H1 (cell line): ENCODE results near the gene GABPB1. TPM values are rescaled to one million over a fixed set of nuclear protein-coding genes. Genes with fewer than 3 reads are reported as not detected.

Source experiments
- CEBPB ChIP-seq: IDR thresholded peaks from 2 replicates; pipeline ENCODE4 v1.6.1; 2012; ENCODE audit warnings: low read depth, low read length
- CHD7 ChIP-seq: fragments of 300-600 bp; sonication (generic); IDR thresholded peaks from 2 replicates; pipeline ENCODE4 v1.7.1; 2012; ENCODE audit warnings: low read length, moderate library complexity, mild to moderate bottlenecking, inconsistent platforms; ENCODE audit not compliant: insufficient replicate concordance
- CREB1 ChIP-seq: IDR thresholded peaks from 2 replicates; pipeline ENCODE4 v1.6.1; 2012; ENCODE audit warnings: inconsistent platforms
- FOSL1 ChIP-seq: IDR thresholded peaks from 2 replicates; pipeline ENCODE4 v1.6.1; 2011; ENCODE audit warnings: mild to moderate bottlenecking, low read depth, low read length, moderate library complexity; ENCODE audit not compliant: insufficient read depth
- HDAC6 ChIP-seq: IDR thresholded peaks from one replicate; pipeline ENCODE4 v1.7.1; 2012; ENCODE audit warnings: low read depth, mild to moderate bottlenecking, inconsistent platforms, low read length, moderate library complexity
- KDM5A ChIP-seq: fragments of 200-600 bp; IDR thresholded peaks from 2 replicates; pipeline ENCODE4 v1.7.1; 2012; ENCODE audit warnings: mild to moderate bottlenecking, low read length, inconsistent platforms, mixed read lengths
- MAFK ChIP-seq: IDR thresholded peaks from 2 replicates; pipeline ENCODE4 v1.6.1; 2012; ENCODE audit warnings: low read depth, mild to moderate bottlenecking, improper control_type of control experiment, low read length
- POLR2A ChIP-seq, 2 experiments: IDR thresholded peaks; 1 replicate in 1 of 2; 2 replicates in 1 of 2; pipeline ENCODE4 v1.6.1; 2011; ENCODE audit warnings: low read depth in 2 of 2, low read length in 2 of 2, mild to moderate bottlenecking in 2 of 2; ENCODE audit errors: control extremely low read depth in 1 of 2
- SIX5 ChIP-seq: IDR thresholded peaks from 2 replicates; pipeline ENCODE4 v1.6.1; 2011; ENCODE audit warnings: mild to moderate bottlenecking, low read depth, low read length
- SUZ12 ChIP-seq: fragments of 200-600 bp; sonication (generic); IDR thresholded peaks from 2 replicates; pipeline ENCODE4 v1.6.1; 2012; ENCODE audit warnings: mild to moderate bottlenecking, inconsistent platforms, low read length, moderate library complexity, mixed read lengths
- TBP ChIP-seq: IDR thresholded peaks from 2 replicates; pipeline ENCODE4 v1.6.1; 2011; ENCODE audit warnings: low read depth, low read length, improper control_type of control experiment
- ZNF274 ChIP-seq: IDR thresholded peaks from 2 replicates; pipeline ENCODE4 v1.7.0; 2012; ENCODE audit warnings: low read length, borderline replicate concordance; ENCODE audit errors: extremely low read depth
- polyA plus RNA-seq, 7 experiments: library from polyadenylated mRNA; depleted of rRNA in 3 of 7; stranded (reverse) in 5 of 7; unstranded in 2 of 7; fragments of >200 nt in 5 of 7; fragments of 200-250 nt in 2 of 7; gene quantifications; 1 replicate in 5 of 7; 2 replicates in 1 of 7; 4 replicates in 1 of 7; pipeline versions ENCODE4 v1.2.1 to v1.2.3, GENCODE V29; 2011 to 2013; ENCODE audit warnings: missing spikeins in 2 of 7, mixed read lengths in 2 of 7
- total RNA-seq: library from RNA; stranded (reverse); fragmentation: NEBNext Ultra II Directional; extraction: Animal tissue kit (Norgen Biotek cat#: 25700); gene quantifications from 2 replicates; pipeline ENCODE4 v1.2.1, GENCODE V29; 2021

The GABPB1 gene
- total and polyA plus RNA-seq, 2 of the 8 experiments (the other 6 are each of a cell fraction or from before 2014, with no cell fraction given), result 24.5 to 32.3 TPM

- TF ChIP-seq CHD7 (no peak), TBP (no peak), SIX5 (no peak), FOSL1 (no peak), CREB1 (no peak), SUZ12 (no peak), KDM5A (no peak), ZNF274 (no peak), POLR2A (IDR thresholded peaks at IDR 0.05; ENCODE audit: control extremely low read depth in 1 of 2, low read depth in 2 of 2, low read length in 2 of 2) (no peak), HDAC6 (no peak), CEBPB (no peak), MAFK (no peak)
Observed at GRCh38 chr15:50289749-50290148, 65.2 kb downstream of the GABPB1 start (continued).
